GM18909 (cell line): ENCODE data around the gene DLG2.
"Not testable (repeated sequence)": the region's sequence is repeated elsewhere in the genome, so short reads cannot be mapped to it uniquely, and the experiment has no call there.

Experiments
- ATAC-seq: cut with Tn5 transposase; IDR thresholded peaks from one replicate; pipeline ENCODE4 v1.9.1; 2021; ENCODE audit warnings: mild to moderate bottlenecking; ENCODE audit not compliant: unreplicated experiment, poor library complexity

Gene DLG2

GRCh38 chr11:83454674-83455073 is 2172.5 kb downstream of the DLG2 start:
- no peak for ATAC-seq

- no peak for ATAC-seq
Measured at GRCh38 chr11:83449338-83449913, 2177.7 kb downstream of the DLG2 start.

- ATAC-seq, result no peak
Measured at GRCh38 chr11:83448686-83449085, 2178.5 kb downstream of the DLG2 start.

- ATAC-seq, result not testable (repeated sequence)
Measured at GRCh38 chr11:83443880-83444279, 2183.3 kb downstream of the DLG2 start.

GRCh38 chr11:83441601-83442000 is 2185.5 kb downstream of the DLG2 start:
- no peak for ATAC-seq

- no peak for ATAC-seq
Measured at GRCh38 chr11:83441171-83441570, 2186.0 kb downstream of the DLG2 start.

- no peak for ATAC-seq
Measured at GRCh38 chr11:83438438-83438837, 2188.7 kb downstream of the DLG2 start.

- ATAC-seq, result no peak
Measured at GRCh38 chr11:83437939-83438338, 2189.2 kb downstream of the DLG2 start.

- no peak for ATAC-seq
Measured at GRCh38 chr11:83436855-83437254, 2190.3 kb downstream of the DLG2 start.

GRCh38 chr11:83434812-83435211 is 2192.3 kb downstream of the DLG2 start:
- ATAC-seq, result not testable (repeated sequence)

- ATAC-seq, result no peak
Measured at GRCh38 chr11:83427943-83428342, 2199.2 kb downstream of the DLG2 start.

- ATAC-seq, result no peak
Measured at GRCh38 chr11:83427501-83427900, 2199.6 kb downstream of the DLG2 start.

- no peak for ATAC-seq
Measured at GRCh38 chr11:83425137-83425466, 2202.0 kb downstream of the DLG2 start.

- no peak for ATAC-seq
Measured at GRCh38 chr11:83424376-83425136, 2202.6 kb downstream of the DLG2 start.

- not testable (repeated sequence) for ATAC-seq
Measured at GRCh38 chr11:83422641-83423040, 2204.5 kb downstream of the DLG2 start.

GRCh38 chr11:83410605-83411565 is 2216.3 kb downstream of the DLG2 start:
- no peak for ATAC-seq

GRCh38 chr11:83409891-83410290 is 2217.3 kb downstream of the DLG2 start:
- no peak for ATAC-seq

- ATAC-seq, result no peak
Measured at GRCh38 chr11:83409476-83409875, 2217.7 kb downstream of the DLG2 start.

- no peak for ATAC-seq
Measured at GRCh38 chr11:83408946-83409345, 2218.2 kb downstream of the DLG2 start.
